IPS DF 4.7 (cell line): ENCODE measurements around the gene RMI1.
"Not testable (repeated sequence)": the region's sequence is repeated elsewhere in the genome, so short reads cannot be mapped to it uniquely, and the experiment has no call there.

Source experiments
- DNase-seq: peaks from one replicate; pipeline ENCODE4 v3.0.0-alpha.2; 2013; ENCODE audit warnings: low spot score; ENCODE audit errors: extremely low read depth

Gene RMI1

GRCh38 chr9:83980395-83981125, at the start of gene RMI1:
TSS of gene RMI1 (plus strand) at chr9:83980805. CDS start at chr9:84000987, 20,182 bp downstream.
- DNase-seq = peak; percentile 69

- no peak for DNase-seq
These were observed 49.7 kb upstream of the RMI1 start for GRCh38 chr9:83930881-83931280.

GRCh38 chr9:83932011-83932410, 48.6 kb upstream of the RMI1 start:
- no peak for DNase-seq

GRCh38 chr9:83932851-83933250, 47.8 kb upstream of the RMI1 start:
- no peak for DNase-seq

GRCh38 chr9:83933790-83934189, 46.8 kb upstream of the RMI1 start:
- DNase-seq = no peak

- DNase-seq = no peak
These were observed 45.9 kb upstream of the RMI1 start for GRCh38 chr9:83934569-83935275.

GRCh38 chr9:83935276-83935935, 45.2 kb upstream of the RMI1 start:
- no peak for DNase-seq

GRCh38 chr9:83936523-83936922, 44.1 kb upstream of the RMI1 start:
- no peak for DNase-seq

GRCh38 chr9:83937861-83938455, 42.6 kb upstream of the RMI1 start:
- peak; percentile 53 for DNase-seq

- DNase-seq = no peak
These were observed 39.9 kb upstream of the RMI1 start for GRCh38 chr9:83940590-83941303.

GRCh38 chr9:83948096-83948495, 32.5 kb upstream of the RMI1 start:
- DNase-seq = not testable (repeated sequence)

GRCh38 chr9:83956086-83956435, 24.5 kb upstream of the RMI1 start:
- no peak for DNase-seq

- no peak for DNase-seq
These were observed 24.0 kb upstream of the RMI1 start for GRCh38 chr9:83956436-83957247.

GRCh38 chr9:83957248-83957513, 23.4 kb upstream of the RMI1 start:
- DNase-seq = no peak

- no peak for DNase-seq
These were observed 21.5 kb upstream of the RMI1 start for GRCh38 chr9:83959061-83959460.

GRCh38 chr9:83960991-83961390, 19.6 kb upstream of the RMI1 start:
- no peak for DNase-seq

GRCh38 chr9:83962165-83962564, 18.4 kb upstream of the RMI1 start:
- no peak for DNase-seq

- no peak for DNase-seq
These were observed 15.6 kb upstream of the RMI1 start for GRCh38 chr9:83964973-83965349.

GRCh38 chr9:83965350-83966208, 15.0 kb upstream of the RMI1 start:
- no peak for DNase-seq

GRCh38 chr9:83966209-83966582, 14.4 kb upstream of the RMI1 start:
- no peak for DNase-seq
